ENCODE results near the gene GPRIN3. TPM values are rescaled to one million over a fixed set of nuclear protein-coding genes. Genes with fewer than 3 reads are reported as not detected.

Gene GPRIN3
- 0.40 TPM for total RNA-seq

DNA sequence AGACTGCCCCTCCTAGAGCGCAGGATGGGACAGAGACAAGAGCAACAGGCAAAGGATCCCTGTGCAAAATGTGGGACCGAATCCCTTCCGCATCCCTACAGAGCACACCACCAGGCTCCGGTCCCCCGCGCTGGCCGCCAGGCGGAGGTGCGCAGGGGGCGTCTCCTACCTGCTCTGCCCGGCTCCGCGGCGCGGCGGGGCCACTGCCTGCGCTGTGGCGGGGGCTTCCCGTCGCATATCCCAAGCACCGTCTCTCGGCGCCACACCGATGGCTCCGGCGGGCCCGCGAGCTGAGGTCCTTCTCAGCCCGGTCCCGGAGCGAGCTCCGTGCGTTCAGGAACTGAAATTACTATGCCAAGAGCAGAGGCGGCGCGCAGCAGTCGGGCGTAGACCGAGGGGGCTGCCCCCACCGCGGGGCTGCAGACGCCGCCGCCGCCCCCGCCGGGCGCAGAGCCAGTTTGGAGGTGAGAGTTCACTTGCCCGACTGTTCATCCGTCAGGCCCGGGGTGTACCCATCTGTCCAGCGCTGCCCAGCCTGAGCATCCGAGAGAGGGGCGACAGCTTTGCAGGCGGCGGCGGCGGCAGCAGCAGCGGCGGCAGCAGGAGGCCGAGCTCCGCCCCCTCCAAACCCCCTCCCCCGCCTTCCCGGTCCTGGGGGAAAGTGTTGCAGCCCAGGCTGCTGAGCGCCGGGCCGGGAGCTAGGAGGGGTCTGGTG lies at the start of gene GPRIN3:
TSS of gene GPRIN3 (minus strand) at position 355 of the 715 bp plus-strand sequence. CDS start 57,690 bp downstream, outside the sequence.
- ATAC-seq (peak; percentile 83), DNase-seq (ENCODE audit: low spot score) (peak; percentile 57)

GRCh38 chr4:89357340-89357739 lies 49.7 kb upstream of the GPRIN3 start:
- ATAC-seq, result no peak
- no peak for DNase-seq (ENCODE audit: low spot score)

GRCh38 chr4:89356086-89356485 lies 48.5 kb upstream of the GPRIN3 start:
- ATAC-seq (no peak), DNase-seq (ENCODE audit: low spot score) (no peak)

- ATAC-seq (no peak), DNase-seq (ENCODE audit: low spot score) (no peak)
These were observed 45.9 kb upstream of the GPRIN3 start for GRCh38 chr4:89353514-89353913.

GRCh38 chr4:89352541-89352940 lies 44.9 kb upstream of the GPRIN3 start:
- no peak for DNase-seq (ENCODE audit: low spot score)
- no peak for ATAC-seq

- no peak for DNase-seq (ENCODE audit: low spot score)
- ATAC-seq, result no peak
These were observed 43.6 kb upstream of the GPRIN3 start for GRCh38 chr4:89351201-89351600.

- no peak for DNase-seq (ENCODE audit: low spot score)
- ATAC-seq, result no peak
These were observed 39.9 kb upstream of the GPRIN3 start for GRCh38 chr4:89347363-89348025.

DNA sequence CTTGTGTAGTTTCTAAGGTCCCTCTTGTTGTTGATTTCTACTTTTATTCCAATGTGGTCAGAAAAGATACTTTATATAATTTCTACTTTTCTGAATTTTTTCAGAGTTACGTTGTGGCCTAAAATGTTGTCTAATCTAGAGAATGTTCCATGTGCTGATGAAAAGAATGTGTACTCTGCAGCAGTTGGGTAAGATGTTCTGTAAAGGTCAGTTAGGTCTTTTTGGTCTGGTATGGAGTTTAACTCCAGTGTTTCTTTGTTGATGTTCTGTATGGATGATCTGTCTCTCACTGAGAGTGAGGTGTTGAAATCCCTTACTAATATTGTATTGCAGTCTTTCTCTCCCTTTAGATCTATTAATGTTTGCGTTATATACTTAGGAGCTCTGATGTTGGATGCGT lies 37.0 kb upstream of the GPRIN3 start:
- DNase-seq (ENCODE audit: low spot score) (no peak), ATAC-seq (no peak)

GRCh38 chr4:89338206-89338605 lies 30.6 kb upstream of the GPRIN3 start:
- DNase-seq (ENCODE audit: low spot score), result no peak
- ATAC-seq, result no peak

GRCh38 chr4:89337681-89338080 lies 30.1 kb upstream of the GPRIN3 start:
- no peak for DNase-seq (ENCODE audit: low spot score)
- no peak for ATAC-seq

DNA sequence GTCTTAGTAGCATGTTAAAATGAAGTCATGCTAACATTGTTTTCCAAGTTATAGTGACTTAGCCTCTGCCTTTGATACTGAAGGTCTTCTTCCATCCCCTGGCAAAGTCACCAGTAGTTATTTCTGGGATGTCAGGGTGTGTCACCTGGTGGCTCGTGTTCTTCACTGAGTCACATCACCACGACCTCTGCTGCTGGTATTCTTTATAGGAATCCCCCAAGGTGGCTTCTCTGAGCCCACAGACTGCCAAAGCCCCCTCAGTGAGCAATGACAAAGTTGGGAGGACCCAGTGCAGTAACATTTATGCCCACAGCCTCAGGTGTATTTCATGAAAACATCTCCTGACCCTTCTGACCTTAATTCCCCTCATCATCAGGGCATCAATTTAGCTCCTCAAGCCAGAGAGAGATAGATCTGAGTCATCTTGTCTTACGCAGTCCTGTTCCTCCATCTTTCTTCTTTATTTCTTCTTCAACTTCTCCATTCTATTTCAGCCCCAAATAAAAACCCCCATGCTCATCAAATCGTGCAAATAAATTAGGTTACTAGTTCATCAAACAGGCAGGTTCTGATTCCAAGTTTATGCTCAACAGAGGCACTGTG lies 29.3 kb upstream of the GPRIN3 start:
- no peak for DNase-seq (ENCODE audit: low spot score)
- ATAC-seq, result no peak

- ATAC-seq (no peak), DNase-seq (ENCODE audit: low spot score) (no peak)
These were observed 27.2 kb upstream of the GPRIN3 start for GRCh38 chr4:89334830-89335229.

DNA sequence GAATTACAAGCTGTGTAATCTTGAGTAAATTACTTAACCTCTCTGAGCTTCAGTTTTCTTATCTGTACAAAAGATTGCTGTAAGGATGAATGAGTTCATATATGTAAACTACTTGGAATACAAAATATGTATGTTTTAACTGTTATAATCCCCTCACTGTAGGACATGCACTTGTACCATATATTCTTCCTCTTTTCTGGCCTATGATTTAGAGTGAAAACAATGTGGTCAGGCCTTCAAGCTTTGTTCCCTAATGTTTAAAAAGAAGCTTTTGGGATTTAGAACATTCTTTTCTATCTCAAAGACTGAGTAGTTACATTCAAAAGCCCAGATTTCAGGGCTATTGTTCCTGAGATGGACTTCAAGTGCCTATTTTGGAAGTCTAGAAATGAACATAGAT lies 26.7 kb upstream of the GPRIN3 start:
- ATAC-seq, result no peak
- no peak for DNase-seq (ENCODE audit: low spot score)

DNA sequence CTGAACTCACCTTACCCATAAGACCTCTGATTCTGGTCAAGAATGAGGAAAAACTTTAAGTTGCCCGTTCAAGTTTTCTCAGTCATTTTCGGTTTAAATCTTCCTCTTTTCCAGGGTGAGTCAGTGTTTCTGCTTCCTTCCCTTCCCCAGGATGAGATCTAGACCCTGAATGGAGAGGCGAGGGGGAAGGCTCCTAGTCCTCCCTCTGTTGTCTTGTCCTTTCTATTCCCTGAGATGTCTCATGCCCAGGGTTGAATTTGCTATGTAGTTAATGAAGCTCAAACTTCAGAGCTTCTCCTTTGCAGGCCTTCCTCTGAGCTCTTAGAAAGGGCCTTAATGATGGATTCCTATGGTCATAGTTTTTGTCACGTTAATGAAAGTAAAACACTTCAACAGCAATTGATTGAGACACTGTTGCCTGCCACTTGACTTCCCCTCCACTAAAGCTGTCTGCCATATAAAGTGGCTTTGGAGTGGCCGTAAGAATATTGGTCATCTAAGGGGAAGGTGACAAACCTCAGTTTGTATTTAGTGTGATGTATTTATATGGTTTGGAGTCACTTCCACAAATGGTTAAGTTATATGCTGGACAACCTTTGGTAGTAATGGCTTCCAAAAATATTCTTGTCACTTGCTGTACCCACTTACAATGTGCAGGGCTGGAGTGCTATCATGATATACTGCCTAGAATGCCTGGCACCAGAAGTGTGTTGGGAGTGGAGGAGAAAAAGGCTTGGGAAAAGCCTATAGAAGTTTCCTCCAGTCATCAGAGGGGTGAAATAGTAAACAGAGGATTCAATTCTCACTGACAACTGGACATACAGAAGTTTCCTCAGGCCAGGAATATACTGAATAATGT lies 24.3 kb upstream of the GPRIN3 start:
- ATAC-seq (peak; percentile 25), DNase-seq (ENCODE audit: low spot score) (no peak)

DNA sequence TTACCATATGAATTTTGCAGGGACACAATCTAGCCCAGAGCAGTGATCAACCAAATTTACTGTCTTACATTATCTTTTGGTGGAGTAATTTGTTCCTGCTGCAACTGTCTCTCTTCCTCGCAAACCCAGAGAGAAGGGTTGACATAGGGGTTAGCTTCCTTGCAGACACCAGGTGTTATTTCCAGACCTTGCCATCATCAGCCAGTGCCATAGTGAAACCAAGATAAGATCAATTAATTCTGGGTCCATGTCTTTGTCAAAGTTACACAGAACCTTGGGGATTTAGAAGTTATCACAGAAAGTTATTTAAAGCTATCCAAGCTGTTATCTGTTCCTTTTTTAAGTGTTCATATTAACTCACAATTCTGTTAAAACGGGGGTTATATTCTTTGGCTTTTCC lies 23.6 kb upstream of the GPRIN3 start:
- ATAC-seq, result no peak
- no peak for DNase-seq (ENCODE audit: low spot score)

GRCh38 chr4:89329280-89329679 lies 21.7 kb upstream of the GPRIN3 start:
- no peak for DNase-seq (ENCODE audit: low spot score)

GRCh38 chr4:89324671-89325070 lies 17.1 kb upstream of the GPRIN3 start:
- ATAC-seq, result peak; percentile 51

More at GRCh38 chr4:89329280-89329679, 21.7 kb upstream of the GPRIN3 start:
- no peak for ATAC-seq

GRCh38 chr4:89322671-89323070 lies 15.1 kb upstream of the GPRIN3 start:
- DNase-seq (ENCODE audit: low spot score) (no peak), ATAC-seq (no peak)

More at GRCh38 chr4:89324671-89325070, 17.1 kb upstream of the GPRIN3 start:
- no peak for DNase-seq (ENCODE audit: low spot score)

DNA sequence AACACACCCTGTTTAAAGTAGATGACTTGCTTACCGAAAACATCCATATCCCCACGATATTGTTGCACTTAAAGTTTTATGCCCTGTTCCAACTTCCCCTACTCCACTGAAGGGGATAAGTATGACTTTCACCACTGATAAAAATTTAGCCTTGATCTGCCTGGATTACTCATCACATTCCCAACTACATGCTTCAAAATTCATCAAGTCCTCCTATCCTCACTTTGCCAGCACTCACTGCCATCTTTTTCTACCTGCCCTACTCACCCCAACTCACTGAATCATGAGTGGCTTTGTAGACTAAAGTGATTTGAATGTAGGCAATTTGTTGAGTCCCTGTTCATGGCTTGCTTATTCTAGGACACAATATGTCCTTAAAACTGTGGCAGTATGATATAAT lies 12.2 kb upstream of the GPRIN3 start:
- ATAC-seq (no peak), DNase-seq (ENCODE audit: low spot score) (no peak)

- DNase-seq (ENCODE audit: low spot score), result no peak
- no peak for ATAC-seq
These were observed 9.3 kb upstream of the GPRIN3 start for GRCh38 chr4:89316931-89317366.

DNA sequence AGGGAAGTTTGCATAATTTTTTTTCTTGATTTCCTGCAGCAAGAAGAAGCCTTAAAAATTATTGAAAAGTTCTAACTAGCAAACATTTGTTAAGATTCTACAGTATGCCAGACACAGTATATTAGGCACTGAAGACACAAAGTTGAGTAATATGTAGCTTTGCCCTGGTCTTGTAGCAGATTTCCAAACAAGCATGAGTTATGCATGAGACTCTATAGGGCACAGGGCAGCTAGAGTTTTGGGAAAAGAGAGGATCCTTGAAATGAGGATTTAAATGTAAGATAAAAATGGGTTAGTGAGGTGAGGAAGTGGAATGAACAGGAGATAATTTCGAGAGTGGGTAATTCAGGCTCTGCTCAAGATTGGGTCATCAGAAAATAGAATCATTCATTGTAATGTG lies 8.6 kb upstream of the GPRIN3 start:
- DNase-seq (ENCODE audit: low spot score), result no peak
- no peak for ATAC-seq
